ENCODE data around the gene APLF.

DNA sequence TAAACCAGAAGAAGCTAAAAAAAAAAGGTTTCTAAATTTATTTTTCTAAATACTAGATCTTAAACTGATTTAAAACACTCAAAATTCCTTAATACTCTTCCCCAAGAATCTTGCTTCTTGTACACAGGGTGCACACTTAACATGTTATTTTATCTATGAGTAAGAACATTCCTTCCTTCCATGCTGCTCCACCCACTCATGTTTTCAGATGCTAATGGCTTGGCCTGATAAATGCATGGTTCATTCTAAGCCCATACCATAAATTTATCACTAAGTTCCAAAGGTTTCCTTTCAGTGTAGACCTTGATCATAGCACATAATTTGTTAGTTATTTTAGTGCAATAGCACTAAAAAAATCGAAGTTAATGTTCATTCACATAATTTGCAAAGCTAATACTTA lies 8.4 kb upstream of the APLF start:
- TF ChIP-seq, protein P1, sequence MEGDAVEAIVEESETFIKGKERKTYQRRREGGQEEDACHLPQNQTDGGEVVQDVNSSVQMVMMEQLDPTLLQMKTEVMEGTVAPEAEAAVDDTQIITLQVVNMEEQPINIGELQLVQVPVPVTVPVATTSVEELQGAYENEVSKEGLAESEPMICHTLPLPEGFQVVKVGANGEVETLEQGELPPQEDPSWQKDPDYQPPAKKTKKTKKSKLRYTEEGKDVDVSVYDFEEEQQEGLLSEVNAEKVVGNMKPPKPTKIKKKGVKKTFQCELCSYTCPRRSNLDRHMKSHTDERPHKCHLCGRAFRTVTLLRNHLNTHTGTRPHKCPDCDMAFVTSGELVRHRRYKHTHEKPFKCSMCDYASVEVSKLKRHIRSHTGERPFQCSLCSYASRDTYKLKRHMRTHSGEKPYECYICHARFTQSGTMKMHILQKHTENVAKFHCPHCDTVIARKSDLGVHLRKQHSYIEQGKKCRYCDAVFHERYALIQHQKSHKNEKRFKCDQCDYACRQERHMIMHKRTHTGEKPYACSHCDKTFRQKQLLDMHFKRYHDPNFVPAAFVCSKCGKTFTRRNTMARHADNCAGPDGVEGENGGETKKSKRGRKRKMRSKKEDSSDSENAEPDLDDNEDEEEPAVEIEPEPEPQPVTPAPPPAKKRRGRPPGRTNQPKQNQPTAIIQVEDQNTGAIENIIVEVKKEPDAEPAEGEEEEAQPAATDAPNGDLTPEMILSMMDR (IDR thresholded peaks at IDR 0.05) = no peak
- no peak for TF ChIP-seq POLR2A (IDR thresholded peaks at IDR 0.05)
